Gastrocnemius medialis (tissue), 4 donors: ENCODE results near the gene PBOV1. TPM values are rescaled to one million over a fixed set of nuclear protein-coding genes. Genes with fewer than 3 reads are reported as not detected.

Source experiments
- ATAC-seq, 2 donors: fragments of 150-250 bp; one replicate each; pipeline ENCODE4 v1.9.1; 2016
- DNase-seq, 2 donors: peaks; one replicate each; pipeline ENCODE4 v3.0.0-alpha.2; 2019
- H3K27ac ChIP-seq, 4 donors: fragments of 200-600 bp; sonication (generic); 1 replicate in 1 of 4; 2 replicates in 3 of 4; pipeline ENCODE4 v1.5.1; 2016 to 2018; ENCODE audit warnings: mild to moderate bottlenecking in 2 of 4, moderate library complexity in 1 of 4
- H3K27me3 ChIP-seq, 3 donors: fragments of 200-600 bp; sonication (generic) in 2 of 3; 1 replicate in 1 of 3; 2 replicates in 2 of 3; pipeline versions ENCODE4 v1.5.1 to v1.6.0; 2016 to 2019; ENCODE audit warnings: mild to moderate bottlenecking in 1 of 3, moderate library complexity in 1 of 3
- H3K36me3 ChIP-seq, 2 donors: fragments of 200-600 bp; sonication (generic) in 1 of 2; one replicate each; pipeline ENCODE4 v1.5.1; 2017 to 2018
- H3K4me1 ChIP-seq, 2 donors: fragments of 200-600 bp; sonication (generic) in 1 of 2; one replicate each; pipeline ENCODE4 v1.5.1; 2016 to 2017; ENCODE audit warnings: mild to moderate bottlenecking in 2 of 2
- H3K4me3 ChIP-seq, 4 donors: fragments of 200-600 bp; sonication (generic) in 3 of 4; 1 replicate in 1 of 4; 2 replicates in 3 of 4; pipeline ENCODE4 v1.5.1; 2016 to 2019; ENCODE audit warnings: mild to moderate bottlenecking in 2 of 4
- H3K9me3 ChIP-seq, 3 donors: fragments of 200-600 bp; sonication (generic) in 2 of 3; 1 replicate in 1 of 3; 2 replicates in 2 of 3; pipeline ENCODE4 v1.5.1; 2016 to 2019
- POLR2A ChIP-seq, 2 donors: fragments of 450-650 bp; IDR thresholded peaks; one replicate each; pipeline ENCODE4 v1.6.1; 2017; ENCODE audit warnings: antibody characterized with exemption in 2 of 2, mild to moderate bottlenecking in 2 of 2, moderate library complexity in 2 of 2
- in situ Hi-C, 4 donors: fragments of 200-750 bp; cut with MboI; loops; one replicate each; pipeline versions ENCODE4 v1.15.0 to v1.8.0; 2017; ENCODE audit warnings: low sequenced_read_pairs in 4 of 4
- intact Hi-C: fragments of 100-400 bp; cut with DNase I; formaldehyde crosslinking; loops from one replicate; pipeline ENCODE4 v1.15.1; 2023; ENCODE audit warnings: low total_unique reads
- total RNA-seq, 4 donors: library from RNA; depleted of rRNA; stranded (reverse); fragments of >200 nt; gene quantifications; one replicate each; pipeline versions ENCODE4 v1.1.0 to v1.2.3, GENCODE V29; 2016
- TF ChIP-seq, protein P1 (sequence below), 5 experiments: fragments of 450-650 bp in 3 of 5; fragments of 200-600 bp in 2 of 5; sonication (generic) in 2 of 5; IDR thresholded peaks in 4 of 5; conservative IDR thresholded peaks in 1 of 5; 1 replicate in 4 of 5; 2 replicates in 1 of 5; pipeline ENCODE4 v1.5.1; 2016 to 2019; ENCODE audit warnings: antibody characterized with exemption in 5 of 5, mild to moderate bottlenecking in 3 of 5, moderate library complexity in 3 of 5

PBOV1 gene
- total RNA-seq, 4 donors from 2014 or later: not detected

DNA sequence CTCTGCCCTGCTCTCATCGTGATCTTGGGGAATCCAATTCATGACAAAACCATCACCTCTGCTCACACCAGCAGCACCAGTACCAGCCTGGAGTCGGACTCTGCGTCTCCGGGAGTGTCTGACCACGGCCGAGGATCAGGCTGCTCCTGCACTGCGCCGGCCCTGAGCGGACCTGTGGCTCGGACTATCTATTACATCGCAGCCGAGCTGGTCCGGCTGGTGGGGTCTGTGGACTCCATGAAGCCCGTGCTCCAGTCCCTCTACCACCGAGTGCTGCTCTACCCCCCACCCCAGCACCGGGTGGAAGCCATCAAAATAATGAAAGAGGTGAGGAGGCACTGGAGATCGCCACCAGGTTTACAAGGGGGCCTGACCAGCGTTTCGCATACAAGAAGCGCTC is 37.2 kb upstream of the PBOV1 start:
- no peak overlapping the region for H3K27ac ChIP-seq
- in situ Hi-C loops: no loop called here
- H3K9me3 ChIP-seq: no peaks in the 10 kb centered on the region
- TF ChIP-seq, protein P1, sequence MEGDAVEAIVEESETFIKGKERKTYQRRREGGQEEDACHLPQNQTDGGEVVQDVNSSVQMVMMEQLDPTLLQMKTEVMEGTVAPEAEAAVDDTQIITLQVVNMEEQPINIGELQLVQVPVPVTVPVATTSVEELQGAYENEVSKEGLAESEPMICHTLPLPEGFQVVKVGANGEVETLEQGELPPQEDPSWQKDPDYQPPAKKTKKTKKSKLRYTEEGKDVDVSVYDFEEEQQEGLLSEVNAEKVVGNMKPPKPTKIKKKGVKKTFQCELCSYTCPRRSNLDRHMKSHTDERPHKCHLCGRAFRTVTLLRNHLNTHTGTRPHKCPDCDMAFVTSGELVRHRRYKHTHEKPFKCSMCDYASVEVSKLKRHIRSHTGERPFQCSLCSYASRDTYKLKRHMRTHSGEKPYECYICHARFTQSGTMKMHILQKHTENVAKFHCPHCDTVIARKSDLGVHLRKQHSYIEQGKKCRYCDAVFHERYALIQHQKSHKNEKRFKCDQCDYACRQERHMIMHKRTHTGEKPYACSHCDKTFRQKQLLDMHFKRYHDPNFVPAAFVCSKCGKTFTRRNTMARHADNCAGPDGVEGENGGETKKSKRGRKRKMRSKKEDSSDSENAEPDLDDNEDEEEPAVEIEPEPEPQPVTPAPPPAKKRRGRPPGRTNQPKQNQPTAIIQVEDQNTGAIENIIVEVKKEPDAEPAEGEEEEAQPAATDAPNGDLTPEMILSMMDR (IDR thresholded peaks at IDR 0.05 in 4 of 5, conservative IDR thresholded peaks at IDR 0.05 in 1 of 5): no peak
- TF ChIP-seq POLR2A (IDR thresholded peaks at IDR 0.05): no peak
- no peaks in the 10 kb centered on the region for H3K27me3 ChIP-seq
- no peak for DNase-seq
- no peaks in the 10 kb centered on the region for H3K36me3 ChIP-seq
- no peak overlapping the region for H3K4me3 ChIP-seq
- no peak for ATAC-seq
- H3K4me1 ChIP-seq: no peaks in the 10 kb centered on the region
- intact Hi-C loops: no loop called here

DNA sequence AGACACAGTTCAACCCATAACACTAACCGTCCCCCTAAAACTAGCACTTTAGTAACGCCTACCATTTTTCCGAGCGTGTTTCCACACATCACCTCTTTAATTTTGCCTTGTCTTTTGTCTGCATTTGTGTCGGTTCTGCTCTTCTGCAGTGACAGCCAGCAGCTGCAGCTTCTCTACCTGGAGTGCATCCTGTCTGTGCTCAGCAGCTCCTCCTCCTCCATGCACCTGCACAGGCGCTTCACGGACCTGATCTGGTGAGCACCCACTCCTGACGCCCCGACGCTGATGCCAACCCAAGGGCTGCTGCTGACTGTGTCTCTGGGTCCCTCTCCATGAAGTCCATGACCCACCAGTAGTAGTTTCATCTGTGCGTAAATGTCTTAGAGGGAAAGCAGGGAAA is 35.4 kb upstream of the PBOV1 start:
- no peak for ATAC-seq
- Histone ChIP-seq H3K27ac (no peak overlapping the region), H3K9me3 (no peaks in the 10 kb centered on the region), H3K4me1 (no peaks in the 10 kb centered on the region), H3K27me3 (no peaks in the 10 kb centered on the region), H3K4me3 (no peak overlapping the region), H3K36me3 (no peaks in the 10 kb centered on the region)
- intact Hi-C loops: no loop called here
- no peak for TF ChIP-seq POLR2A (IDR thresholded peaks at IDR 0.05)
- TF ChIP-seq, protein P1 (IDR thresholded peaks at IDR 0.05 in 4 of 5, conservative IDR thresholded peaks at IDR 0.05 in 1 of 5): no peak
- in situ Hi-C loops: no loop called here
- no peak for DNase-seq

DNA sequence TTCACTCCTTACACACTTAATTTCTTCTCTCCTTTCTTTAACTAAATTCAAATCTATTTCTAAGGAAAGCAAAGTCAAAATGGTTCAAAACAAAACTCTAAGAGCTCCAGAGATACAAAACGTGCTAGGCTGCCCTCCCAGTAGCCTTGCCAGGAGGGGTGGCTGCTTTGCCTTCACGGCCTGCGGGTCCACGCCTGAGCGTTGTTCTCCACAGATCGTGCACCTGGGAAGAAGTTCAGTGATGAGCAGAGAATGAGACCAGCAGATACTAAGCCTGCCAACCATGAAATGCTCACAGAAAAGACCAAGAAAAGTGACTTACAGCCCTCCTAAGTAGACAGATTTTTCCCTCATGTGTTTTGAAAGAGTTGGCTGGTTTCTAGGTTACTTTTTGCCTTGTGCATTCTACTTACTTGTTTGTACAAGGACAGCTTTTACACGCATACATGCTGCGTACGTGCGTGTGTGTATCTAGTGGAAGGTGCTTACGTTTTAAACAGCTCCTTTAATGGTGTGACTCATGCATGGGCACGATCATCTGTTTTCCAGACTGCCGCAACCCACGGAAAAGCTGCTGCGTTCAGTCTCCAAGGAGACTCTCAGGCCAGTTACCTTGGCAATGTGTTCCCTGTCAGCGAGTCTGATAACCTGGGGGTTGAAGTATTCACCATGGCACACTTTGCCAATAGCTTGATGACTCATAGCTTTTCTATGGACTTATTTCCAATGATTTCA is 32.4 kb upstream of the PBOV1 start:
- intact Hi-C loops (no loop called here), in situ Hi-C loops (no loop called here)
- Histone ChIP-seq H3K4me3 (no peak overlapping the region), H3K27me3 (no peaks in the 10 kb centered on the region), H3K36me3 (no peaks in the 10 kb centered on the region), H3K4me1 (no peaks in the 10 kb centered on the region), H3K9me3 (no peaks in the 10 kb centered on the region), H3K27ac (no peak overlapping the region)
- no peak for TF ChIP-seq POLR2A (IDR thresholded peaks at IDR 0.05)
- TF ChIP-seq, protein P1 (IDR thresholded peaks at IDR 0.05 in 4 of 5, conservative IDR thresholded peaks at IDR 0.05 in 1 of 5): no peak
- ATAC-seq (no peak), DNase-seq (no peak)

DNA sequence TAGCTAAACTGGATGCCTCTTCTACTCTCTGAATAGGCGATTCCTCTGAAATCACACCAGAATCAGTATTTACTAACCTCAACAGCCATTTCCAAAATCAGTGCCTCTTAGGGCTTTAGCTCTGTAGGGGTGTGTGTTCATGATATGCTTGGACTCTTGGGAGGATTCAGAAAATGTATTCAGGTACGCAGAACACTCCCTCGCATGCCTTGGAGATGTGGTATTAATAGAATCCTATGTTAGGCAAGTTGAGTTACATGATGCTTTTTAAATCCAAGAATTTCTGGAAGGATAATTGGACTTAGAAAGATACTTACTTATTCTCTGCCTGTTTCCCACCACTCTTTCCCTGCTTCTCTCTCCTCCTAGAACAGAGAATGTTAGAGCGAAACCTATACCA is 31.8 kb upstream of the PBOV1 start:
- intact Hi-C loops: no loop called here

More for the DNA sequence above, 31.8 kb upstream of the PBOV1 start:
- Histone ChIP-seq H3K4me1 (no peaks in the 10 kb centered on the region), H3K4me3 (no peak overlapping the region), H3K9me3 (no peaks in the 10 kb centered on the region), H3K27me3 (no peaks in the 10 kb centered on the region), H3K27ac (no peak overlapping the region), H3K36me3 (no peaks in the 10 kb centered on the region)
- no peak for ATAC-seq
- in situ Hi-C loops: no loop called here
- DNase-seq: no peak
- no peak for TF ChIP-seq POLR2A (IDR thresholded peaks at IDR 0.05)
- TF ChIP-seq, protein P1 (IDR thresholded peaks at IDR 0.05 in 4 of 5, conservative IDR thresholded peaks at IDR 0.05 in 1 of 5): no peak
